Cortex of kidney (tissue), 1 donor: ENCODE results near the gene CCBE1.
"Not testable (repeated sequence)": the region's sequence is repeated elsewhere in the genome, so short reads cannot be mapped to it uniquely, and the experiment has no call there.

Source experiments
- DNase-seq: peaks from one replicate; lab custom pipeline; 2025; lab: John Stamatoyannopoulos, UW

The CCBE1 gene

GRCh38 chr18:59681521-59682004 is 15.7 kb downstream of the CCBE1 start:
- DNase-seq: no peak

GRCh38 chr18:59681051-59681450 is 16.2 kb downstream of the CCBE1 start:
- no peak for DNase-seq

DNA sequence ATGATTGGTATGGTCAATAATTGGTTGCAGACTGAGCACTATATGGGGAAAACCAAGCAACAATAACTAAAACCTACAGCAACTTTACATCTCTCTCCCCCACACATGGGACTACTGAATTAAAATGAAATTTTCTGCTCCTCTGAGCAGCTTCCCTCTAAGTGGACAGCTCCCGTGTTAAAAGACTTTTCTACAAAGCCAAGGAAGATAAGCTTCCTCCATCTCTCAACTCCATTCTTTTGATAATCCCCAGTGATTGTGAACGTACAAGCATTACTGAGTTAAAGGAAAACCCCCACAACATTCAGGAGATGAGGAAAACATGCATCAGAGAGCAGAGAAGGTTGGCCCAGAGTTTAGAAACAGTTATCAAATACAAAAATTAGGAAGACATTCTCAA is 21.9 kb downstream of the CCBE1 start:
- no peak for DNase-seq

DNA sequence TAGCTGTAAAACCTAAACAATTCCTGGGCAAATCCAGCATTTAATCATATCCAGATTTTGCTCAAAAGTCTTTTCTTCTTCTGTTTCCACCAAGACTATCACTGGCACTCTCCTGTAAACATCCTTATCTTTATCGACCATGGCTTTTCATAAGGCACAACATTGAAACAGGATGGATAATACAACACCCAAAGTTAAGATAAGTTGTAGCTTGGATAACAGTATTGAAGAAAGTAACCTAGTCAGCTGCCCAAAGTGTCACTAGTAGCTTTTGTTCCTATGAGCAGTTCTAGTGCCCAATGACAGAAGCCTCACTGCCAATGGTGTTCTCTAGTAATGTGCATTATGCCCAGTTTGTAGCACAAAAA is 22.3 kb downstream of the CCBE1 start:
- no peak for DNase-seq

- no peak for DNase-seq
These were observed 22.9 kb downstream of the CCBE1 start for GRCh38 chr18:59674186-59674902.

DNA sequence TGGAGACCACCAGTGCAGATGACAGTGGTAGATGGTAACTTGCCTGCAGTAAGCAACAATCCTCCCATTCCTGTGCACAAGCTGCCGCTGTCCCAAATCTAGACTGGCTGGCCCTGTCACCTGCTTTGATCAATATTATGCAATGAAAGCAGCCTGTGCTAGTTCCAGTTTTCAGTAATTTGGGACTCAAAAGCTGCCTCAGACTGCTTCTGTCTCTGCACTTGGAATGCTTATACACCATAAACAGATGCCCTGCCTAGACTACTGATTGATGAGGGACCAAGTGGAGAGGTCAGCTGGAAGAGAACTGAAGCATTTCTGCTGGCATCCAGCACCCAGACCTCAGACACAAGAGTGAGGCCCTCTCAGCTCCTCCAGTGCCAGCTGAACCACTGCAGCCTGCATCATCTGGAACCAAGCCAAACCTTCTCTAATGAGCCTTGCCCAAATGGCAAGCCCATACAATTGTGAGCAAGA is 24.9 kb downstream of the CCBE1 start:
- no peak for DNase-seq

- no peak for DNase-seq
These were observed 25.7 kb downstream of the CCBE1 start for GRCh38 chr18:59671551-59671950.

GRCh38 chr18:59669872-59670657 is 27.2 kb downstream of the CCBE1 start:
- no peak for DNase-seq

- no peak for DNase-seq
These were observed 29.7 kb downstream of the CCBE1 start for GRCh38 chr18:59667488-59667887.

DNA sequence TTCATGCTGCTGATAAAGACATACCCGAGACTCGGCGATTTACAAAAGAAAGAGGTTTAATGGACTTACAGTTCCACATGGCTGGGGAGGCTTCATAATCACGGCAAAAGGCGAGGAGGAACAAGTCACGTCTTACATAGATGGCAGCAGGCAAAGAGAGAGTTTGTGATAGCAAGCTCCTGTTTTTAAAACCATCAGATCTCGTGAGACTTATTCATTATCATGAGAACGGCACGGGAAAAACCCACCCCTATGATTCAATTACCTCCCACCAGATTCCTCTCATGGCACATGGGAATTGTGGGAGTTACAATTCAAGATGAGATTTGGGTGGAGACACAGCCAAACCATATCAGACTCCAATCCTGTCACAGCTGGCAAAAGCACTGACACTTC is 31.2 kb downstream of the CCBE1 start:
- DNase-seq: not testable (repeated sequence)

- no peak for DNase-seq
These were observed 31.9 kb downstream of the CCBE1 start for GRCh38 chr18:59665057-59666006.

- no peak for DNase-seq
These were observed 32.9 kb downstream of the CCBE1 start for GRCh38 chr18:59664329-59664728.

DNA sequence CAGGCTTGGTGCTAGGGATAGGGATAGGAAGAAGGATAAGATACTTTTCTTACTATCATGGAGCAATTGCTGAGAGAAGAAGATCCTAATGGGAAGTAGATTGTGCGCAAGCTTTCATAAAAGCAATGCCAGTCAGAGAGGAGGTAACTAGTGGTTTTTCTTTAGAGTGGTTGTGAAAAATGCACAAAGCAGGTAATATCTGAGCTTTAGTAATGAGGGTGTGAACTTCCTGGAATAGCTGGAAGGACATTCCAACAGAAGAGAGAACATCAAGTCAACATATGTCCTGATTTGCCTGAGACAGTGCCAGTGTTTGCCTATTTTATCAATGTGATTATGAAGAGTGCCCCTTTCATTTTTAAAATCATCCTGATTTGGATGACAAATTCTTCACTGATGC is 34.1 kb downstream of the CCBE1 start:
- DNase-seq: no peak

DNA sequence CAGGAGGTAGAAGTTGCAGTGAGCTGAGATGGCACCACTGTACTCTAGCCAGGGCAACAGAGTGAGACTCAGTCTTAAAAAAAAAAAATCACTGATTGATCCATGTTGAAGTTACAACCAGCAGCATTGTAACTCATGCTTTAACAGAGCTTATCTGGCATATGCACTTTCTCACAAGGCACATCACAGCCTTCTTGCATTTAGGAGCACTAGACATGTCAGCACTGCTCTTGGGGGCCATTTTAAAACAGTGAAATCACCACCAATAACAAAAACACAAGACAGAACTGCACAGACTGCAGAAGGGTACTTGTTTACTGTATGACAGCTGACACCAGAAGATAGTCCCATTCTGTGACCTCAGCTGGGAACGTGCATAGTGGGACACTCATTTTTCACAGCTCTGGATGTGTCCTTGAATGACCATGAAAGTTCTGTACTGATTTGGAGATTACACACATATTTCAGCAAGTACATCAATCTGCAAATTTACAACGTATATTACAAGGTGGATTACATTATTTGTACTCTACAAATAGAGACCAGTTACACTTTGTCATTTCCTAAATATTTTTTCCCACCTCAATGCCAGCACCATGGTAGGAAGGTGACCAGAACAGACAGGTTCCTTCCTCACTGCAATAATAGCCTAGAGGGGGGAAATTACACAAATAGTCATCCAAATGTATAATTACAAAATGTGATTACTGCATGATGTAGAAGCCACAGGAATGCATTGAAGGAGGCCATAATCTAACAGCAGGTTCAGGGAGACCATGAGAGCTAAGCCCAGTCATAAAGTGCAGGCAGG is 35.1 kb downstream of the CCBE1 start:
- no peak for DNase-seq

- no peak for DNase-seq
These were observed 36.2 kb downstream of the CCBE1 start for GRCh38 chr18:59660786-59661743.

GRCh38 chr18:59660366-59660765 is 36.9 kb downstream of the CCBE1 start:
- no peak for DNase-seq

- no peak for DNase-seq
These were observed 37.6 kb downstream of the CCBE1 start for GRCh38 chr18:59659508-59660170.

DNA sequence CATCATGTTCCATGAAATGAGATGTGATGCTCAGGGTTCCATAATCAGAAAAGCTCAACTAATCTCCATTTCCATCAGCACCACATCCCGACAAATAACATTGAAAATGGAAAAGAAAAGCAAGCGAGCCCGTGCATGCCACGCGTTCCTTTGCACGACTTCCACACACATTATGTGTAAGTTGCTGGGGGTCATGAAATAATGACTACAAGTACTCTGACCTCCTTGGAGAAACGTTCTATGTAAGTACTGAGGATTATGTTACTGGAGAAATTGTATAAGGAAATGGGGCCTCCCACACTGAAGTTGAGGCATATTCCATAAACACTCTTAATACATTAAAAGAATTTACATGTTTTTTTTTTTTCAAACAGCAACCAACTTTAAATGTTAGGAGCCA is 38.3 kb downstream of the CCBE1 start:
- no peak for DNase-seq

GRCh38 chr18:59657012-59657411 is 40.2 kb downstream of the CCBE1 start:
- no peak for DNase-seq
